Measurements from ENCODE around the gene PUDP. TPM values are rescaled to one million over a fixed set of nuclear protein-coding genes. Genes with fewer than 3 reads are reported as not detected.
"Not testable (repeated sequence)": the region's sequence is repeated elsewhere in the genome, so short reads cannot be mapped to it uniquely, and the experiment has no call there.

The PUDP gene
- total RNA-seq, 1 donor from 2014 or later: 41.4 TPM

GRCh38 chrX:7188672-7189071 lies 40.7 kb upstream of the PUDP start:
- no peak for DNase-seq (ENCODE audit: low spot score in 2 of 2, unreplicated experiment in 2 of 2)
- H3K27me3 Mint-ChIP-seq (ENCODE audit: low read depth): no peaks in the 10 kb centered on the region
- H3K4me3 Mint-ChIP-seq: no peak overlapping the region
- TF ChIP-seq CTCF (IDR thresholded peaks at IDR 0.05; ENCODE audit: unreplicated experiment): no peak
- H3K36me3 Mint-ChIP-seq: no peaks in the 10 kb centered on the region
- peaks cover 5% of the 10 kb centered on the region for H3K9me3 Mint-ChIP-seq
- no peaks in the 10 kb centered on the region for H3K4me1 Mint-ChIP-seq
- H3K27ac Mint-ChIP-seq: no peak overlapping the region

- H3K9me3 Mint-ChIP-seq: peaks cover 4% of the 10 kb centered on the region
- DNase-seq (ENCODE audit: low spot score in 2 of 2, unreplicated experiment in 2 of 2): no peak
- H3K27ac Mint-ChIP-seq: no peak overlapping the region
- no peak overlapping the region for H3K4me3 Mint-ChIP-seq
- TF ChIP-seq CTCF (IDR thresholded peaks at IDR 0.05; ENCODE audit: unreplicated experiment): no peak
- no peaks in the 10 kb centered on the region for H3K36me3 Mint-ChIP-seq
- H3K4me1 Mint-ChIP-seq: no peaks in the 10 kb centered on the region
- H3K27me3 Mint-ChIP-seq (ENCODE audit: low read depth): no peaks in the 10 kb centered on the region
Measured at GRCh38 chrX:7184816-7185215, 36.9 kb upstream of the PUDP start.

DNA sequence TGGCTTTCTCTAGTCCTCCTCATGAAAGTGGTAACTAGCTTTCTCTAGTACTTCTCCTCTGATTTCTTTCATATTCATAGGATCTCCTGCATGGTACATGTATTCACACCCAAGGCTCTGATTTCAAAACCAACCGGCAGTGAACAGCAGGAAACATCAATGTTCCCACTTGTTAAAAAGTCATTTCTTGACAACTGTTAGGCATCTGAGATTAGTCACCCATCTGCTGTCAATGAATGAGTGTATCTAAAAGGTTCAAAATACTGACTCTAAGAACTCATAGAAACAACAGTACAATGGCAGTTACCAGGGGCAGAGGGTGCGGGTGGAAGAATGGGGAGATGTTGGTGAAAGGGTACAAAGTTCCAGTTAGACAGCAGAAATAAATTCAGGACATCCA lies 31.5 kb upstream of the PUDP start:
- Mint-ChIP-seq H3K27me3 (ENCODE audit: low read depth) (peaks cover 6% of the 10 kb centered on the region), H3K4me3 (no peak overlapping the region)

DNA sequence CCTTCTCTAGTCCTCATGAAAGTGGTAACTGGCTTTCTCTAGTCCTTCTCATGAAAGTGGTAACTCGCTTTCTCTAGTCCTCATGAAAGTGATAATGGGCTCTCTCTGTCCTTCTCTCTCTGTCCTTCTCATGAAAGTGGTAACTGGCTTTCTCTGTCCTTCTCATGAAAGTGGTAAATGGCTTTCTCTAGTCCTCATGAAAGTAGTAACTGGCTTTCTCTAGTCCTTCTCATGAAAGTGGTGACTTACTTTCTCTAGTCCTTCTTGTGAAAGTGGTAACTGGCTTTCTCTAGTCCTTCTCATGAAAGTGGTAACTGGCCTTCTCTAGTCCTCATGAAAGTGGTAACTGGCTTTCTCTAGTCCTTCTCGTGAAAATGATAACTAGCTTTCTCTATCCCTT lies 30.9 kb upstream of the PUDP start:
- not testable (repeated sequence) for H3K9me3 Mint-ChIP-seq, H3K4me1 Mint-ChIP-seq, H3K27ac Mint-ChIP-seq

More for the DNA sequence above, 31.5 kb upstream of the PUDP start:
- Mint-ChIP-seq H3K27ac (no peak overlapping the region), H3K36me3 (no peaks in the 10 kb centered on the region), H3K9me3 (peaks cover 3% of the 10 kb centered on the region), H3K4me1 (no peaks in the 10 kb centered on the region)
- no peak for DNase-seq (ENCODE audit: low spot score in 2 of 2, unreplicated experiment in 2 of 2)
- no peak for TF ChIP-seq CTCF (IDR thresholded peaks at IDR 0.05; ENCODE audit: unreplicated experiment)

GRCh38 chrX:7170898-7171297 lies 22.9 kb upstream of the PUDP start:
- Mint-ChIP-seq H3K4me3 (no peak overlapping the region), H3K27me3 (ENCODE audit: low read depth) (no peaks in the 10 kb centered on the region), H3K27ac (no peak overlapping the region), H3K36me3 (no peaks in the 10 kb centered on the region), H3K4me1 (no peaks in the 10 kb centered on the region), H3K9me3 (peaks cover 14% of the 10 kb centered on the region)
- TF ChIP-seq CTCF (IDR thresholded peaks at IDR 0.05; ENCODE audit: unreplicated experiment): no peak
- no peak for DNase-seq (ENCODE audit: low spot score in 2 of 2, unreplicated experiment in 2 of 2)

More for the DNA sequence above, 30.9 kb upstream of the PUDP start:
- H3K4me3 Mint-ChIP-seq; H3K27me3 Mint-ChIP-seq (ENCODE audit: low read depth); DNase-seq (ENCODE audit: low spot score in 2 of 2, unreplicated experiment in 2 of 2); H3K36me3 Mint-ChIP-seq: not testable (repeated sequence)

GRCh38 chrX:7169627-7170026 lies 21.7 kb upstream of the PUDP start:
- no peak for TF ChIP-seq CTCF (IDR thresholded peaks at IDR 0.05; ENCODE audit: unreplicated experiment)
- Mint-ChIP-seq H3K9me3 (peaks cover 14% of the 10 kb centered on the region), H3K27me3 (ENCODE audit: low read depth) (no peaks in the 10 kb centered on the region), H3K4me1 (no peaks in the 10 kb centered on the region), H3K4me3 (no peak overlapping the region), H3K36me3 (no peaks in the 10 kb centered on the region), H3K27ac (no peak overlapping the region)
- DNase-seq (ENCODE audit: low spot score in 2 of 2, unreplicated experiment in 2 of 2): no peak

Measured in mesothelial cell of epicardium (in vitro differentiated cells).